K562 (cell line): ENCODE results near the gene TBL1XR1. TPM values are rescaled to one million over a fixed set of nuclear protein-coding genes. Genes with fewer than 3 reads are reported as not detected.

Source experiments
- BCL6 ChIP-seq: fragments of 250-450 bp; sonication (Bioruptor Pico); IDR thresholded peaks from 2 replicates; pipeline ENCODE4 v1.4.0; 2020
- CEBPZ ChIP-seq: fragments of 150-350 bp; IDR thresholded peaks from 2 replicates; pipeline ENCODE4 v1.6.1; 2014; ENCODE audit warnings: low read depth, mild to moderate bottlenecking, low read length, borderline replicate concordance
- DEAF1 ChIP-seq: fragments of 450-650 bp; formaldehyde crosslinking; IDR thresholded peaks from 2 replicates; pipeline ENCODE4 v1.4.0; 2020; ENCODE audit warnings: mild to moderate bottlenecking, moderate library complexity
- MTA1 ChIP-seq: fragments of 450-650 bp; IDR thresholded peaks from 2 replicates; pipeline ENCODE4 v1.6.1; 2017; ENCODE audit warnings: borderline replicate concordance
- NR2F6 ChIP-seq: fragments of 450-650 bp; formaldehyde crosslinking; IDR thresholded peaks from 2 replicates; pipeline ENCODE4 v1.4.0; 2020; ENCODE audit warnings: mild to moderate bottlenecking
- RBM25 ChIP-seq: fragments of 200-400 bp; formaldehyde crosslinking; IDR thresholded peaks from 2 replicates; pipeline ENCODE4 v1.6.1; 2018; ENCODE audit warnings: low read length, low read depth, moderate library complexity; ENCODE audit not compliant: severe bottlenecking
- REST ChIP-seq, 2 experiments: fragments of 450-650 bp; formaldehyde crosslinking in 1 of 2; IDR thresholded peaks; 2 replicates each; pipeline versions ENCODE4 v1.4.0 to v1.6.1; 2014 to 2020; ENCODE audit warnings: mild to moderate bottlenecking in 2 of 2, borderline replicate concordance in 1 of 2, low read depth in 1 of 2
- RHOXF2B ChIP-seq: fragments of 250-450 bp; sonication (Bioruptor Pico); conservative IDR thresholded peaks from 2 replicates; pipeline ENCODE4 v1.5.1; 2021
- TAF15 ChIP-seq: fragments of 200-400 bp; formaldehyde crosslinking; IDR thresholded peaks from 2 replicates; pipeline ENCODE4 v1.6.1; 2017; ENCODE audit warnings: mild to moderate bottlenecking, low read depth, low read length, moderate library complexity
- ZNF764 ChIP-seq: fragments of 250-450 bp; sonication (Bioruptor Pico); IDR thresholded peaks from 2 replicates; pipeline ENCODE4 v1.4.0; 2020; ENCODE audit warnings: low read depth, mild to moderate bottlenecking, moderate library complexity
- polyA plus RNA-seq, 8 experiments: library from polyadenylated mRNA; depleted of rRNA in 4 of 8; stranded (reverse) in 5 of 8; unstranded in 3 of 8; fragments of >200 nt; fragmentation: Nextera tagmentation in 2 of 8; fragmentation: Illumina TruSeq in 1 of 8; extraction: Ambion mirVana in 2 of 8; extraction: Trizol in 1 of 8; gene quantifications; 2 replicates each; pipeline versions ENCODE4 v1.2.1 to v1.2.3, GENCODE V29; 2011 to 2014; ENCODE audit warnings: inconsistent platforms in 1 of 8, missing spikeins in 1 of 8
- total RNA-seq, 7 experiments: library from RNA; depleted of rRNA in 6 of 7; stranded (reverse); fragments of >200 nt in 6 of 7; fragmentation: Illumina TruSeq in 2 of 7; extraction: Trizol in 2 of 7; gene quantifications; 2 replicates each; pipeline versions ENCODE4 v1.2.1 to v1.2.3, GENCODE V29; 2011 to 2021; ENCODE audit warnings: low replicate concordance in 1 of 7

Gene TBL1XR1
- total and polyA plus RNA-seq, 9 of the 15 experiments (the other 6 are each of a cell fraction or from before 2014, with no cell fraction given) = 19.6 to 171 (median 83.3) TPM

GRCh38 chr3:177050501-177051237 is 146.6 kb downstream of the TBL1XR1 start (continued):
- no peak for TF ChIP-seq CEBPZ
- TF ChIP-seq RBM25 = no peak
- no peak for TF ChIP-seq MTA1
- TF ChIP-seq REST (IDR thresholded peaks at IDR 0.05; ENCODE audit: borderline replicate concordance) = peak; percentile 27; the same call in 1 of the 2 replicates
- no peak for TF ChIP-seq REST (CRISPR knock-in tag; IDR thresholded peaks at IDR 0.05; ENCODE audit: low read depth)
- no peak for TF ChIP-seq RHOXF2B (CRISPR knock-in tag)
- TF ChIP-seq BCL6 (CRISPR knock-in tag) = no peak
- TF ChIP-seq TAF15 = no peak
- TF ChIP-seq ZNF764 (CRISPR knock-in tag) = no peak
- TF ChIP-seq DEAF1 (CRISPR knock-in tag) = peak; percentile 39; the same call in 1 of the 2 replicates
- TF ChIP-seq NR2F6 = no peak
